ENCODE data around the gene DPY19L3. TPM values are rescaled to one million over a fixed set of nuclear protein-coding genes. Genes with fewer than 3 reads are reported as not detected.

Gene DPY19L3
- total and polyA plus RNA-seq, 2 donors from 2014 or later: 4.7 to 36.7 TPM

- Histone ChIP-seq H3K36me3 (ENCODE audit: control insufficient read depth in 2 of 3, insufficient read depth in 3 of 3, low read length in 3 of 3) (peaks cover 0 to 14% (median 0%) of the 10 kb centered on the region in 3 donors), H3K27me3 (ENCODE audit: control insufficient read depth, insufficient read depth, low read length) (no peaks in the 10 kb centered on the region), H3K4me3 (ENCODE audit: low read length in 3 of 3) (peak overlapping the region; percentile 59 to 82 (median 70)), H3K27ac (ENCODE audit: low read depth in 2 of 2, low read length in 2 of 2) (peak overlapping the region; percentile 47 to 69), H3K4me1 (ENCODE audit: control insufficient read depth in 2 of 3, insufficient read depth in 2 of 3, low read depth in 1 of 3, low read length in 3 of 3) (peaks cover 0 to 5% (median 3%) of the 10 kb centered on the region in 3 donors), H3K9ac (ENCODE audit: low read length in 3 of 3) (peak overlapping the region; percentile 42 to 54 (median 48)), H3K9me3 (ENCODE audit: control insufficient read depth in 2 of 3, insufficient read depth in 1 of 3, low read length in 3 of 3) (no peaks in the 10 kb centered on the region)
- no peak for TF ChIP-seq CTCF (IDR thresholded peaks at IDR 0.05; ENCODE audit: borderline replicate concordance, extremely low read depth, insufficient read depth)
- DNase-seq (peak in 3 of 5 donors; percentile 15 to 86 (median 20)), FAIRE-seq (no peak)
- intact Hi-C loops (cut with DNase I): no loop called here
These were observed 812 bp downstream of the DPY19L3 start for GRCh38 chr19:32406161-32407003.

- DNase-seq (peak; percentile 82 to 88 (median 85)), FAIRE-seq (no peak)
- peak overlapping the region in 1 of 3 donors; percentile 48 for H3K9ac ChIP-seq (ENCODE audit: low read length in 3 of 3)
- H3K36me3 ChIP-seq (ENCODE audit: control insufficient read depth in 2 of 3, insufficient read depth in 3 of 3, low read length in 3 of 3): peaks cover 0 to 14% (median 3%) of the 10 kb centered on the region in 3 donors
- H3K27ac ChIP-seq (ENCODE audit: low read depth in 2 of 2, low read length in 2 of 2): no peak overlapping the region
- intact Hi-C loops (cut with DNase I): no loop called here
- peak overlapping the region in 1 of 3 donors; percentile 82 for H3K4me3 ChIP-seq (ENCODE audit: low read length in 3 of 3)
- H3K9me3 ChIP-seq (ENCODE audit: control insufficient read depth in 2 of 3, insufficient read depth in 1 of 3, low read length in 3 of 3): no peaks in the 10 kb centered on the region
- peaks cover 0 to 5% (median 3%) of the 10 kb centered on the region in 3 donors for H3K4me1 ChIP-seq (ENCODE audit: control insufficient read depth in 2 of 3, insufficient read depth in 2 of 3, low read depth in 1 of 3, low read length in 3 of 3)
- H3K27me3 ChIP-seq (ENCODE audit: control insufficient read depth, insufficient read depth, low read length): no peaks in the 10 kb centered on the region
- no peak for TF ChIP-seq CTCF (IDR thresholded peaks at IDR 0.05; ENCODE audit: borderline replicate concordance, extremely low read depth, insufficient read depth)
These were observed 1.7 kb downstream of the DPY19L3 start for GRCh38 chr19:32407004-32407992.

DNA sequence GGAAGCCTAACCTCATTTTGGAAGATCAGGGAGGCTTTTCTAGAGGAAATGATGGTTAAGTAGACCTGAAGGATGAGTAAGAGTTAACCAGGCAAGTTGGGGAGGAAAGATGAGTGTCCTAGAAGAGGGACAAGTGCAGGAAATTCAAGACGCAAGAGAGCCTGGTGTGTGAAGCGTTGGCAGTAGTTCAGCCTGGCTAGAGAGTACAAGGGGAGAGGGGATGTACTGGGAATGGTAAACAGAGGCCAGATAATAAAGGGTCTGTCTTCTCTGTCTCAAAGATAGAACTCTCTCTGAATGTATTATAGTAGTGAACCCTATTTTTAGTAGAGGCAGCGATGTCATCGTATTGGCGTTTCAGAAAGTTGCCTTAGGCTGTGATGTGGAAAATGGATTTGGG is 9.7 kb downstream of the DPY19L3 start:
- no peak overlapping the region for H3K4me3 ChIP-seq (ENCODE audit: low read length in 3 of 3)
- TF ChIP-seq CTCF (IDR thresholded peaks at IDR 0.05; ENCODE audit: borderline replicate concordance, extremely low read depth, insufficient read depth): no peak
- no peaks in the 10 kb centered on the region for H3K4me1 ChIP-seq (ENCODE audit: control insufficient read depth in 2 of 3, insufficient read depth in 2 of 3, low read depth in 1 of 3, low read length in 3 of 3)
- no peak for DNase-seq
- H3K27me3 ChIP-seq (ENCODE audit: control insufficient read depth, insufficient read depth, low read length): no peaks in the 10 kb centered on the region
- no peak overlapping the region for H3K9ac ChIP-seq (ENCODE audit: low read length in 3 of 3)
- H3K27ac ChIP-seq (ENCODE audit: low read depth in 2 of 2, low read length in 2 of 2): no peak overlapping the region
- intact Hi-C loops (cut with DNase I): no loop called here
- H3K36me3 ChIP-seq (ENCODE audit: control insufficient read depth in 2 of 3, insufficient read depth in 3 of 3, low read length in 3 of 3): peaks cover 5 to 7% (median 6%) of the 10 kb centered on the region in 3 donors
- FAIRE-seq: no peak
- no peaks in the 10 kb centered on the region for H3K9me3 ChIP-seq (ENCODE audit: control insufficient read depth in 2 of 3, insufficient read depth in 1 of 3, low read length in 3 of 3)
